T-helper 1 cell treated with Interleukin-12 subunit alpha and Interleukin-12 subunit beta and Interleukin-4 antibody, amounts not matched to agents 30 μg/mL and 1 μg/mL, for 36 hours (primary cell): ENCODE results near the gene TCEAL9.

Experiments used
- H3K27ac Mint-ChIP-seq: one replicate; pipeline ENCODE4 v1.8.0; 2021; ENCODE audit warnings: mild to moderate bottlenecking, mixed read lengths
- H3K27me3 Mint-ChIP-seq: one replicate; pipeline ENCODE4 v1.8.0; 2021; ENCODE audit warnings: low read depth, mixed read lengths
- H3K36me3 Mint-ChIP-seq: one replicate; pipeline ENCODE4 v1.8.0; 2021; ENCODE audit warnings: low read depth, mixed read lengths
- H3K4me1 Mint-ChIP-seq: one replicate; pipeline ENCODE4 v1.8.0; 2021; ENCODE audit warnings: low read depth, mixed read lengths
- H3K4me3 Mint-ChIP-seq: one replicate; pipeline ENCODE4 v1.8.0; 2021; ENCODE audit warnings: mild to moderate bottlenecking, moderate library complexity, mixed read lengths
- H3K9me3 Mint-ChIP-seq: one replicate; pipeline ENCODE4 v1.8.0; 2021; ENCODE audit warnings: mixed read lengths

TCEAL9 gene

DNA sequence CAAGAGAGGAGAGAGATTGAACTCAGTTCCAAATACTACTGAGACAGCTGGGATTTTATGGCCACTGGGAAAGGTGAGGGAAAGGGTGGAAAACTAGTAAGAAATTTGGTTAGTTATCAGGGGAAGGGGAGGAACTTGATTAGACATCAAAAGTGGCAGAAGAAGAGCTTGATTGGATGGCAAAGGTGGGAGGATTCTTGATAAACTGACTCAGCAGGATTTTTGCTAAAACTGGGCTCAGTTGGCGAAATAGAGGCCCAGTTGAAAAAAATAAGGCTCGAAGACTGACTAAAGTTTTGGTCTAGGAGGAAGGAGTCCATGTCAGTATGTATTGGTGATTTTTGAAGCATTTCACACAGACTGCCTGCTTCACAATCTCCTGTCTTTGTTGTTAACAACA, 30.0 kb downstream of the TCEAL9 start:
- Mint-ChIP-seq H3K4me1 (no peaks in the 10 kb centered on the region), H3K9me3 (no peaks in the 10 kb centered on the region), H3K36me3 (no peaks in the 10 kb centered on the region), H3K27ac (no peak overlapping the region), H3K27me3 (peaks cover 16% of the 10 kb centered on the region), H3K4me3 (no peak overlapping the region)

DNA sequence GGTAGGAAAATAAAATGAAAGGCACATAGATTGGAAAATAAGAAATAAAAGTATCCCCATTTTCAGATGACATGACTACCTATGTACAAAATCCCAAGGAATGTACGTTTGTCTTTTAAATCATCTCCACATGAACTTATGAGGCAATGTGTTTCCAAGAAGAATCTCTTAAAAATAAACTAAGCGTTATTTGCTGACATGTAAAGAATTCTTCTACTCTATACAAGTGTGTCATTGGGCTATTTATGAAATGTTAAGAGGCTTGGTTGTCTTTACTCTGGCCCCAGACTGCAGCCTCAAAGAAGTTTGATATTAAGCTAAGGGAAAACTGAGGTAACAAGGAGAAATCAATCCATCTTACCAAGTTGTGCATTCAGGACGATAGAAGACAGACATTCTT, 37.2 kb downstream of the TCEAL9 start:
- Mint-ChIP-seq H3K4me3 (no peak overlapping the region), H3K36me3 (no peaks in the 10 kb centered on the region), H3K27me3 (peaks cover 18% of the 10 kb centered on the region), H3K27ac (no peak overlapping the region), H3K4me1 (no peaks in the 10 kb centered on the region), H3K9me3 (no peaks in the 10 kb centered on the region)

DNA sequence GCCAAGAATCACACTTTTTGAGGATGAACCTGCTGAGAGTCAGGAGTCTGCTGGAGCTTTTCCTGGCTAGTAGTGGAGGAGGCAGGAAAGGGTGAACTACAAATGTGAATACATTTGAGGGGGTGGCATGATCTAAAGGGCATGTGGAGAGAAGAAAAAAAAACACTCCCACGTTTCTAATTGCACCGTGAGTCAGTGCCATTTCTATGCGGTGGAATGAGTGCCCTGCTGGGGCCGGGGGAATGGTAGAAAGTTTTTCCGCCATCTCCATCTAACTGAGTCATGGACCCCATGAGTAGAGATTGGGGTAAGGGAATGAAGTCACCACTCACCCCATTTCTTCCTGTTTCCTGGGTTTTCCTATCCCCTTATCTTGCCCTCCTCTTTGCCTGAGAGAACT, 39.9 kb downstream of the TCEAL9 start:
- Mint-ChIP-seq H3K27ac (no peak overlapping the region), H3K27me3 (peaks cover 3% of the 10 kb centered on the region), H3K36me3 (no peaks in the 10 kb centered on the region), H3K4me1 (no peaks in the 10 kb centered on the region), H3K4me3 (no peak overlapping the region), H3K9me3 (no peaks in the 10 kb centered on the region)

DNA sequence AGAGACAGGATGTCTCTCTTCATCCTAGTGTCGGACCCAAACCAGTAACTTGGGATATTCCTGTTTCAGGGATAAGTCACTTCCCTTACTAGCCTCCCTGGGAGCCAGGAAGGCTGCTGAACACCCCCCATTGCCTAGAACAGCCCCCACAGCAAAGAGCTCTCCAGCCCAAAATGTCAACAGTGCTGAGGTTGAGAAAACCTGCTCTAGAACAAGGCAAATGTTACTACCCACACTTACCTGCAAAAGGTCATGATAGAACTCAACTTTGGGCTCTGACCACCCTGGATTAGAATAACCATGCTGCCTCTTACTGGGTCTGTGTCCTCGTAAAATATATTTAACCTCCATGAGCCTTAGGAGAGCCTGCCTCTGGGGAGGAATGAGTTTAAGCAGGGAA, 40.4 kb downstream of the TCEAL9 start:
- no peak overlapping the region for H3K27ac Mint-ChIP-seq
- H3K9me3 Mint-ChIP-seq, result no peaks in the 10 kb centered on the region
- no peak overlapping the region for H3K4me3 Mint-ChIP-seq
- H3K36me3 Mint-ChIP-seq, result no peaks in the 10 kb centered on the region
- H3K4me1 Mint-ChIP-seq, result no peaks in the 10 kb centered on the region
- peaks cover 3% of the 10 kb centered on the region for H3K27me3 Mint-ChIP-seq

DNA sequence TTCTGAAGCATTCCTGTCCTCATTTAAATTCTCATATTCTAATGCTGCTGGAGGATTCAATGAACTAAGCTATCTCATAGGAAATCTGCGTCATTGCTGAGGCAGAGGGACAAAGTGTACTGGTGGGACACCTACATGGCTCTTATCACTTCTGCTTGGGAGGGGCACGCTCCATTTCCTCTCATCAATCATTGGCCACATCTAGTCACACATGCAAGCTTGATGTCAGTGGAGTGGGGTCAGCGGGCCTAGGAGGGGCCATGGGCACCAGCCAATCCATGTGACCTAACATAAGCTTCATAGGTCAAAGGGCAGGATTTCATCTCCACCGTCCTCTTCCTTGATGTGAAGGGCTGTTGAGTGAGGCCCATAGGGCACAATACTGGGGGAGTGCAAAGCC, 41.4 kb downstream of the TCEAL9 start:
- no peaks in the 10 kb centered on the region for H3K9me3 Mint-ChIP-seq
- no peak overlapping the region for H3K4me3 Mint-ChIP-seq
- H3K36me3 Mint-ChIP-seq, result no peaks in the 10 kb centered on the region
- H3K27me3 Mint-ChIP-seq, result peaks cover 3% of the 10 kb centered on the region
- no peaks in the 10 kb centered on the region for H3K4me1 Mint-ChIP-seq
- no peak overlapping the region for H3K27ac Mint-ChIP-seq

DNA sequence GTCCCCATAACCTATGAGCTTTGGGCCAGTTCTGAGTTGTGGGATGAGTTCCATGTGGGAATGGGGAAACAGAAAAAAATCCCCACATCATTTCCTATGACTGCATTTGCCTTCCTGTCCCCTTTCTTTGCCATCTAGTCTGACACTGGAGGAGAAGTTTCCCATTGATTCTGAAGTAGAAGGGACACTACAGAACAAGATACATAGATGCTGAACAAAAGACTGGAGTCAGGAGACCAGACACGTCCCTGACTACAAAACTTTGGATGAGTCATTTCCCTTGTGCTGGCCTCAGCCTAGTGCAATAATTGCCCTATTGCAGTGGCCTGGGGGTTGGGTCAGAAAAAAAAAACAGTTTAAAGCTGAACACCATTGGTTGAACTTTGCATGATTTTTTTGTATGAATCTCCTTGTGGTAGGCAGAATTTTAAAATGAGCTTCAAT, 42.1 kb downstream of the TCEAL9 start:
- H3K27me3 Mint-ChIP-seq, result no peaks in the 10 kb centered on the region
- no peak overlapping the region for H3K4me3 Mint-ChIP-seq
- H3K9me3 Mint-ChIP-seq, result no peaks in the 10 kb centered on the region
- no peaks in the 10 kb centered on the region for H3K4me1 Mint-ChIP-seq
- no peaks in the 10 kb centered on the region for H3K36me3 Mint-ChIP-seq
- H3K27ac Mint-ChIP-seq, result no peak overlapping the region

DNA sequence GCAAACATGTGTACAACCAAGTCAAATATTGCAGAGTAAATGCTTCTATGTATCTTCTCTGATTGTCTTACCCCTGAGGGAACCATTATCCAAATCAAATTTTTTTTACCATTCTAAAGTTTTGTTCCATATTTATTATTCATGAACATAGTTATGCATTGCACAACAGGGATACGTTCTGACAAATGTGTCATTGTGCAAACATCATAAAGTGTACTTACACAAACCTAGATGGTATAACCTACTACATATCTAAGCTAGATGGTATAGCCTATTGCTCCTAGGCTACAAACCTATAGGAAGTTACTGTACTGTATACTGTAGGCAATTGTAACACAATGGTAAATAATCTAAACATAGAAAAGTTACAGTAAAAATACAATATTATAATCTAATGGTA, 43.4 kb downstream of the TCEAL9 start:
- Mint-ChIP-seq H3K4me3 (no peak overlapping the region), H3K27me3 (no peaks in the 10 kb centered on the region), H3K36me3 (no peaks in the 10 kb centered on the region), H3K9me3 (no peaks in the 10 kb centered on the region), H3K27ac (no peak overlapping the region), H3K4me1 (peaks cover 5% of the 10 kb centered on the region)

DNA sequence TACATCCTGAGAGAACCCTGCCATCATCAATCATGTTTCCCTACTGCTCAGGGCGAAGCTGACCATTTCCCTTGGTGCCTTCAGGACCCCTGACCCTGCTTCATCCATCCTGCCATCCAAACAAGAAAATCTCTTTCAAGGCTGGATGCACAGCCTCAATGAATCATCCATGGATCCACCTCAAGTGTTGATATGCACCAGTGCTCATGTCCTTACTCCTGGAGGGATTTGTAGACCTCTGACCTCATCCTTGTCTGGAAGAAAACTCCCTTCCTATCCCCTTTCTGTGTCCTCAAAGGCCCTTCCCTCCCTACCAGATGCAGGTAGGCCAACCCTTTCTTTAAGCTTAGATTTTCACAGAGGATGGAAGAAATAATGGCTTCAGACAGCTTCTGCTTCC, 44.6 kb downstream of the TCEAL9 start:
- Mint-ChIP-seq H3K27me3 (no peaks in the 10 kb centered on the region), H3K4me3 (no peak overlapping the region), H3K9me3 (no peaks in the 10 kb centered on the region), H3K36me3 (no peaks in the 10 kb centered on the region), H3K27ac (no peak overlapping the region), H3K4me1 (peaks cover 5% of the 10 kb centered on the region)

DNA sequence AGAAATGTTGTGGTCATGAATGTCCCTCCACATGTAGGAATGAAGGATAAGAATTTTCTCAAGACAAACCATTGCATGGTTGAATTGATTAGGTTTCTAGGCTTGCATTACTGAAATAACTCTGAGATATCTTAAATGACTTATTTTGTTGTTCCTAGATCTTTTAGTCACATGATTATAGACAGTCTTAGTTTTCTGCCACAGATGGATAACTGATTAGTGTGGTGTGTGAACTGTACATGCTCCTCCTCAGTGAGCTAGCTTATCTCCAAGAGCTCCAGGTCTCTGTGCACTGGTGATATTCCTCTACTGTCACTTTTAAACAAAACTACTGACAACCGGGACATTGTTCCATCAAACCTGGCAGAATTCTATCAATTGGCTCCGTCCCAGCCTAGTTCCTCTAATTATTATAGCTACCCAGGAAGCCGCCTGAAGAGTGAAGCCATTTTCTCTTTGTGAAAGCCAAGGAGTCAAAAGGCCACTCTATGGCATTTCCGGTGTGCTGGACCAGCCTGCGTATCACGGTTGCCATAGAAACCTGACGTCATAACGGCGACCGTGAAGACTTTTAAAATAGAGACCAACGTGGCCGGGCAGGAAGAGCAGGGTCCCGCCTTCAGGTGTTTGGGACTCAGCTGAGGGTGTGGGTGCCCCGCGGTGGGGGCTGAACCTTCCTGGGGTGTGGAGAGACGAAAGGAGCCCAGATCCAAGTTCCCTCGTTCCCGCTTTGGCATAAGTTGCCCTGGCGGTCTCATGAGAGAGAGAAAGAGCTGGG, 48.1 kb downstream of the TCEAL9 start:
- Mint-ChIP-seq H3K9me3 (no peaks in the 10 kb centered on the region), H3K27me3 (no peaks in the 10 kb centered on the region), H3K4me1 (peaks cover 5% of the 10 kb centered on the region), H3K4me3 (peak overlapping the region; percentile 73), H3K36me3 (no peaks in the 10 kb centered on the region), H3K27ac (peak overlapping the region; percentile 58)

DNA sequence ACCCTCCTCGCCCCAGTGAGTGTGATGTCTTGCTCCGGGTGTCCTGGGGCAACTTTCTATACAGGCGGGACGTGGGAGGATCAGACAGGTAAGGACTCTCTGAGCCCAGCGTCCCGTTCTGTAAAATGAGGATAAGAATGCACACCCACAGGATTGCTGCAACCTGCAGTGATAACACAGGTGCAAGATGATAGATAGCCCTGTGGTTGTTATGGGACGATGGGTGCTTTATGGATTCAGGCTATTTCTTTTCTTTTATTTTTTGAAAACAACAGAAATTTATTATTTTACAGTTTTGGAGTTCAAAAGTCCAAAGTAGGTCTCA, 48.7 kb downstream of the TCEAL9 start:
- H3K36me3 Mint-ChIP-seq, result no peaks in the 10 kb centered on the region
- H3K4me1 Mint-ChIP-seq, result peaks cover 5% of the 10 kb centered on the region
- H3K27me3 Mint-ChIP-seq, result no peaks in the 10 kb centered on the region
- H3K27ac Mint-ChIP-seq, result no peak overlapping the region
- peak overlapping the region; percentile 73 for H3K4me3 Mint-ChIP-seq
- H3K9me3 Mint-ChIP-seq, result no peaks in the 10 kb centered on the region

DNA sequence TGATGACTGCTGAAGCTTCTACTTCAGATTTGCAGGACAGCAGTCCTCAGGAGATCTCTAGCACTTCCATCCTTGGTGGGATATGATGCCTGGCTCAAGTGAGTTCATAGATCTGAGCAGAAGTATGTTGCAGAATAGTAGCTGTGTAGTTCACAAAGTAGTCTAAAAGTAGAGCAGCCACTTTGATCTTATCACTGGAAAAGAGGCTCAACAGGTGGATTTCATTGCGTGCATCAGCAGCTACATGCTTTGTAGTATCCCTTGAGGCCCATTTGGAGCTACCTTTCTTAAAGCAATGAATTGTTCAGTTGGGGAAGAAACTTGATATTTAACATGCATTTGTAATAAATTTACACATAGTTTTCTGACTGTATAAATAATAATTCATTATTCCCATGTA, 50.0 kb downstream of the TCEAL9 start:
- H3K4me3 Mint-ChIP-seq, result no peak overlapping the region
- H3K27me3 Mint-ChIP-seq, result no peaks in the 10 kb centered on the region
- H3K36me3 Mint-ChIP-seq, result no peaks in the 10 kb centered on the region
- peaks cover 5% of the 10 kb centered on the region for H3K4me1 Mint-ChIP-seq
- H3K27ac Mint-ChIP-seq, result no peak overlapping the region
- no peaks in the 10 kb centered on the region for H3K9me3 Mint-ChIP-seq

DNA sequence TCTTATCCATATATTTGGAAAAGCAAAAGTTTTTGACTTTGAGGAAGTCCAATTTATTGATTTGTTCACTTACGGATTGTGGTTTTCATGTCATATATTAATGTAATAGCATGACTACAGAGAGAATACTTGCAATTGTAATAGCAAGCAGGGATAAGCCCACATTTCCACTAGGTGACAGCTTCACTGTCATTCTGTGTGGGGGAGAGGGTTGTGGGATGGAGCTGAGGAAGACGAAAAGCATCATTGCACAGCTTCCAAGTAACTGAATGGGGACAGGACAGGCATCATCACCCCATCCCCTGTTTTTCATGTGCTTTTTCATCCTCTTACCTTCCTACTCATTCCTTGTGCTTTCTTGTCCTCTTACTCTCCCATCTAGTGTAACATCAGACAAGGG, 51.5 kb downstream of the TCEAL9 start:
- Mint-ChIP-seq H3K36me3 (no peaks in the 10 kb centered on the region), H3K27ac (no peak overlapping the region)

More for the DNA sequence above, 51.5 kb downstream of the TCEAL9 start:
- Mint-ChIP-seq H3K9me3 (no peaks in the 10 kb centered on the region), H3K4me3 (no peak overlapping the region), H3K4me1 (peaks cover 5% of the 10 kb centered on the region), H3K27me3 (no peaks in the 10 kb centered on the region)
